Ishikawa (cell line): Measurements from ENCODE around the gene NIM1K.

ENCODE experiments used
- CREB1 ChIP-seq: IDR thresholded peaks from 2 replicates; pipeline ENCODE4 v1.6.1; 2012; ENCODE audit warnings: low read depth
- EGR1 ChIP-seq: IDR thresholded peaks from 2 replicates; pipeline ENCODE4 v1.6.1; 2012
- EP300 ChIP-seq: IDR thresholded peaks from 2 replicates; pipeline ENCODE4 v1.6.1; 2012; ENCODE audit warnings: borderline replicate concordance
- FOXM1 ChIP-seq: IDR thresholded peaks from 2 replicates; pipeline ENCODE4 v1.6.1; 2012; ENCODE audit warnings: low read depth, borderline replicate concordance
- MAX ChIP-seq: IDR thresholded peaks from 2 replicates; pipeline ENCODE4 v1.6.1; 2012
- RAD21 ChIP-seq: IDR thresholded peaks from 2 replicates; pipeline ENCODE4 v1.6.1; 2012; ENCODE audit warnings: low read depth
- REST ChIP-seq: IDR thresholded peaks from 2 replicates; pipeline ENCODE4 v1.6.1; 2012; ENCODE audit warnings: low read depth, mild to moderate bottlenecking
- TAF1 ChIP-seq: IDR thresholded peaks from 2 replicates; pipeline ENCODE4 v1.6.1; 2012; ENCODE audit warnings: low read depth, mild to moderate bottlenecking
- TCF12 ChIP-seq: IDR thresholded peaks from 2 replicates; pipeline ENCODE4 v1.6.1; 2012; ENCODE audit warnings: low read depth
- USF1 ChIP-seq: IDR thresholded peaks from 2 replicates; pipeline ENCODE4 v1.6.1; 2012
- YY1 ChIP-seq: IDR thresholded peaks from 2 replicates; pipeline ENCODE4 v1.6.1; 2012; ENCODE audit warnings: low read depth
- ZBTB7A ChIP-seq: IDR thresholded peaks from 2 replicates; pipeline ENCODE4 v1.6.1; 2012; ENCODE audit warnings: low read depth

GRCh38 chr5:43315682-43316081, 123.7 kb downstream of the NIM1K start:
- TF ChIP-seq REST, result no peak
- no peak for TF ChIP-seq YY1
- no peak for TF ChIP-seq ZBTB7A
- no peak for TF ChIP-seq EP300
- no peak for TF ChIP-seq FOXM1
- TF ChIP-seq EGR1, result no peak
- no peak for TF ChIP-seq USF1
- TF ChIP-seq MAX, result no peak
- no peak for TF ChIP-seq TAF1
- no peak for TF ChIP-seq RAD21
- no peak for TF ChIP-seq CREB1
- TF ChIP-seq TCF12, result no peak
